Hematopoietic multipotent progenitor cell treated with erythropoietin and hydrocortisone succinate and interleukin-3 and kit ligand, for 8 days (in vitro differentiated cells): ENCODE data around the gene NELFE.
A peak's percentile ranks its signal among the peaks of the same experiment; 100 is the strongest.
"Not testable (repeated sequence)": the region's sequence is repeated elsewhere in the genome, so short reads cannot be mapped to it uniquely, and the experiment has no call there.

Source experiments
- DNase-seq: peaks from one replicate; pipeline ENCODE4 v3.0.0-alpha.2; 2015

The NELFE gene

GRCh38 chr6:31948753-31949413 is 9.9 kb downstream of the NELFE start:
- peak; percentile 52 for DNase-seq

- DNase-seq = no peak
These were observed 10.5 kb downstream of the NELFE start for GRCh38 chr6:31948306-31948705.

- no peak for DNase-seq
These were observed 10.9 kb downstream of the NELFE start for GRCh38 chr6:31947864-31948263.

- DNase-seq = no peak
These were observed 11.6 kb downstream of the NELFE start for GRCh38 chr6:31947070-31947675.

GRCh38 chr6:31946370-31946885 is 12.3 kb downstream of the NELFE start:
- DNase-seq = no peak

GRCh38 chr6:31945507-31946369 is 13.0 kb downstream of the NELFE start, which contains the start of gene CFB:
TSS of gene CFB (plus strand) at chr6:31946095. CDS start at chr6:31946222, 127 bp downstream.
- no peak for DNase-seq

GRCh38 chr6:31945154-31945506 is 13.6 kb downstream of the NELFE start:
- DNase-seq = no peak

DNA sequence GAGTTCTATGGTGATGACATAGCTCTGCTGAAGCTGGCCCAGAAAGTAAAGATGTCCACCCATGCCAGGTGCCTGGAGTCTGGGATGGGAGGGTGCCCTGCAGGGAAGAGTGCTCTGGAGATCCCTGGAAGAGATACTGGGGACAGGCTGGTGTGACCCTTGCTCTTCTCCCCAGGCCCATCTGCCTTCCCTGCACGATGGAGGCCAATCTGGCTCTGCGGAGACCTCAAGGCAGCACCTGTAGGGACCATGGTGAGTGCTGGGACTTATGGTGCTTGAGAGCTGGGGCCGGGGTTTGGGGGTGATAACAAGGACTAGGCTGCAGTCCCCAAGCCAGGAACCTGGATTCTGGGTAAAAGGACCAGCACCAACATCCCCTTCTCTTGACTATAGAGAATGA is 15.0 kb downstream of the NELFE start:
- no peak for DNase-seq

DNA sequence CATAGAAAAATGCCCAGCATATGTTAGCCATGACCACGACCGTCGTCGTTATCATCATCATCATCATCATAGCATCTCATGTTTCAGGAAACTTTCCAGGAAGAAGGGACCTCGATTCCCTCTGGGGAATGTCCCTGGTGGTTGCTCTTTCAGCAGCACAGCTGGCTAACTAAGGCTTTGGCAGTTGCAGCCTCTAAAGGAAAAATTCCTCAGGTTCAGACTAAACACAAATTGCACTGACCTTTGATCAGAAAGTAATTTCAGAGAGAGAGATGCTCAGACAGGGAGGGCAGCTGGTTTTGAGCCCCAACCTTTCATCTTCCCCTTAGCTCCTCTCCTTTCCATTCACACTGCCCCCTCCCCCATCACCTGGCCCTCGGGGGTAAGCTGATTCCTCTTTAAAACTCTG is 18.5 kb downstream of the NELFE start:
- no peak for DNase-seq

DNA sequence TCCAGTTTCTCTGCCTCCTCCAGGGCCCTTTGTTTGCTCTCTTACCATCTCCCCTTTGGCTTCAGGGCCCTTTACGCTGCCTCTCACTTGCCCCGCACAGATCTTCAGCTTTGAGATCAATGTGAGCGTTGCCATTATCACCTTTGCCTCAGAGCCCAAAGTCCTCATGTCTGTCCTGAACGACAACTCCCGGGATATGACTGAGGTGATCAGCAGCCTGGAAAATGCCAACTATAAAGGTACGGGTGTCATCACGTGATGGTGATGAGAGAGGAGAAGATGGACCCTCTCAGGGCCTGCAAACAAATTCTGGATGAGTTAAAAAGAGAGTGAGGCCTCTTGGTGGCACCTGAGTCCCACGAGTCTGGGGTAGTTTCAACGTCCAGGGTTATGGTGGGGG is 22.9 kb downstream of the NELFE start:
- DNase-seq = no peak

- no peak for DNase-seq
These were observed 23.8 kb downstream of the NELFE start for GRCh38 chr6:31935021-31935420.

GRCh38 chr6:31933537-31933936 is 25.2 kb downstream of the NELFE start:
- DNase-seq = no peak

DNA sequence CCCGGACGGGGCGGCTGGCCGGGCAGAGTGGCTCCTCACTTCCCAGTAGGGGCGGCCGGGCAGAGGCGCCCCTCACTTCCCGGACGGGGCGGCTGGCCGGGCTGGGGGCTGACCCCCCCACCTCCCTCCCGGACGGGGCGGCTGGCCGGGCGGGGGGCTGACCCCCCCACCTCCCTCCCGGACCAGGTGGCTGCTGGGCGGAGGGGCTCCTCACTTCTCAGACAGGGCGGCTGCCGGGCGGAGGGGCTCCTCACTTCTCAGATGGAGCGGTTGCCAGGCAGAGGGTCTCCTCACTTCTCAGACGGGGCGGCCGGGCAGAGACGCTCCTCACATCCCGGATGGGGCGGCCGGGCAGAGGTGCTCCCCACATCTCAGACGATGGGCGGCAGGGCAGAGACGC is 26.6 kb downstream of the NELFE start:
- not testable (repeated sequence) for DNase-seq

GRCh38 chr6:31930962-31931361 is 27.8 kb downstream of the NELFE start:
- DNase-seq = no peak

DNA sequence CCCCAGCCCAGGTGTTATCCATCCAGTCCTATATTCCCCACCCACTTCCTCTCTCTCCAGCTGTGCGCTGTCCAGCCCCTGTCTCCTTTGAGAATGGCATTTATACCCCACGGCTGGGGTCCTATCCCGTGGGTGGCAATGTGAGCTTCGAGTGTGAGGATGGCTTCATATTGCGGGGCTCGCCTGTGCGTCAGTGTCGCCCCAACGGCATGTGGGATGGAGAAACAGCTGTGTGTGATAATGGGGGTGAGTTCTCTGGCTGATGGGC is 30.2 kb downstream of the NELFE start:
- DNase-seq = no peak

DNA sequence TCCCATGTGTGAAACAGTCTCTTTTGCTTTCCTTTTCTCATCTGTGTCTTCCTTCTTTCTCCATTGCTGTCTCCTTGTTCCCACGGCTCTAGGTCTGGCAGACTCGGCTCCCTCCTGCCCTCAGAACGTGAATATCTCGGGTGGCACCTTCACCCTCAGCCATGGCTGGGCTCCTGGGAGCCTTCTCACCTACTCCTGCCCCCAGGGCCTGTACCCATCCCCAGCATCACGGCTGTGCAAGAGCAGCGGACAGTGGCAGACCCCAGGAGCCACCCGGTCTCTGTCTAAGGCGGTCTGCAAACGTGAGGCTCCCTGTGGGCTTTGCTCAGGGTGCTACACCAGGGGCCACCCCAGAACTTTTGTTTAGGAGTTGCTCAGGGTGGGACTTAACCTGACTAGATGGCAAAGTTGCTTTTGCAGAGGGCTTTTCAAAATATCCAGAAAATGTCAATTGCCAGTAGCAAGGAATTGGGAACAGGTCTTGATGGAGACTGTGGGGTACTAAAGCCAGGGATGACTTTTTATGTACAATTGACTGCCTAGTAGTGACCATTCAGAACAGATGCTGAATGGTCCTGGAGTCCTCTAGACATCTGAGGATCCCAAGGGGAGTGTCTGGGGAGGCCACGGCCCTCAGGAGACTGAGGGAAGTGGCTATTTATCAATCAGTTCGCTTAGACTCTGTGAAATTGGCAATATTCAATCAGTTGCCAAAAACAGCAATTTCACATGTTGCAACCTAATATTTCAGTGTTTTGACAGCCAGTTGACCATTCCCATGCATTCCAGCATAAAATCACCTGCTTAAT is 30.7 kb downstream of the NELFE start:
- no peak for DNase-seq

DNA sequence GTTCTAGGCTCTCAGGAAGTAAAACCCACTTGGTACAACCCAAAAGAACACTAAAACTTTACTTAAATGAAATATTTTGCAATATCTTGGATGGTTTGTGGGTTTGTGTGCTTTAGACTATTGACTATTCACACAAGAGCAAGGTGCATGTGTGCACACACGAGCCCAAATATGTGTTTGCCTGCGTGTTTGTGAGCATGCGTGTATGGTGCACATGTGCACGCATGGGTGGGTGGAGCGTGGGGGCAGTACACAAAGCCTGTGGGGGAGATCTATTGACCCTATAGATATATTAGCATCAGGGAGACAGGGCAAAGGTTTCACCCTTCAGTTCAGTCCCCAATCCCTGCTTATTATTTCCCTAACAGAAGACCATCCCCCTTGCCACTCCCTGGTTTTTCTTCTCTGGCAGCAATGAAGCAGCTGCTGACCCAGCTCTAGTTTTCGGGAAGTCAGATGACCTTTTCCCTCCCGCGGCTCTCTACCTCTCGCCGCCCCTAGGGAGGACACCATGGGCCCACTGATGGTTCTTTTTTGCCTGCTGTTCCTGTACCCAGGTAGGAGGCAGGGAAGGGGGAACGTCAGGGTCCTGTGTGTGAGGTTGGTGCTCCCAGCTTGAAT is 31.4 kb downstream of the NELFE start, which contains the start of gene C2:
Gene C2 (plus strand): TSS at position 476 of the 621 bp plus-strand sequence. CDS start 36 bp downstream, at position 512.
- no peak for DNase-seq

GRCh38 chr6:31922942-31923341 is 35.8 kb downstream of the NELFE start:
- DNase-seq = peak; percentile 35

GRCh38 chr6:31920811-31921210 is 38.0 kb downstream of the NELFE start:
- DNase-seq = no peak

GRCh38 chr6:31919624-31920303 is 39.0 kb downstream of the NELFE start:
- no peak for DNase-seq

GRCh38 chr6:31918069-31918720 is 40.6 kb downstream of the NELFE start:
- DNase-seq = no peak
